ENCODE data around the gene SIDT1.
"Not testable (repeated sequence)": the region's sequence is repeated elsewhere in the genome, so short reads cannot be mapped to it uniquely, and the experiment has no call there.

SIDT1 gene

GRCh38 chr3:113600418-113601182, 68.2 kb downstream of the SIDT1 start:
- DNase-seq = no peak

GRCh38 chr3:113601240-113601639, 68.9 kb downstream of the SIDT1 start:
- DNase-seq = no peak

DNA sequence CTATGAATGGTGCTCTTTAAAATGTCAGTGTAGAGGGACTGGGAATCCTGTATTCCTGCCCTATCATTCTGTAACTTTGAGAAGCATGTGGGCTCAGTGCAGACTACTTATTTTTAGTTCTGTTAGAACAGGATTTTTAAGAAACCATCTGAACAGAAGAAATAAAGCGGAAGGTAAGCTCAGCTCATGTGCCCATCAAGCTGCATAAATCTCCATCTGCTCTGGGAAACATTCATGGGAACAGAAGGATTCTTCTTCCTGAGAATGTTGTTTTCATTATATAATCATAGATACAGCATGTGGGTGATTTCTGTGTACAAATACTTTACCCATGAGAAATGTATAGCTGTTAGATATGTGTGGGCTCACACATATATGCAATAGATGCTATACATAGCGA, 69.9 kb downstream of the SIDT1 start:
- DNase-seq = no peak

GRCh38 chr3:113602836-113603235, 70.5 kb downstream of the SIDT1 start:
- DNase-seq = no peak

DNA sequence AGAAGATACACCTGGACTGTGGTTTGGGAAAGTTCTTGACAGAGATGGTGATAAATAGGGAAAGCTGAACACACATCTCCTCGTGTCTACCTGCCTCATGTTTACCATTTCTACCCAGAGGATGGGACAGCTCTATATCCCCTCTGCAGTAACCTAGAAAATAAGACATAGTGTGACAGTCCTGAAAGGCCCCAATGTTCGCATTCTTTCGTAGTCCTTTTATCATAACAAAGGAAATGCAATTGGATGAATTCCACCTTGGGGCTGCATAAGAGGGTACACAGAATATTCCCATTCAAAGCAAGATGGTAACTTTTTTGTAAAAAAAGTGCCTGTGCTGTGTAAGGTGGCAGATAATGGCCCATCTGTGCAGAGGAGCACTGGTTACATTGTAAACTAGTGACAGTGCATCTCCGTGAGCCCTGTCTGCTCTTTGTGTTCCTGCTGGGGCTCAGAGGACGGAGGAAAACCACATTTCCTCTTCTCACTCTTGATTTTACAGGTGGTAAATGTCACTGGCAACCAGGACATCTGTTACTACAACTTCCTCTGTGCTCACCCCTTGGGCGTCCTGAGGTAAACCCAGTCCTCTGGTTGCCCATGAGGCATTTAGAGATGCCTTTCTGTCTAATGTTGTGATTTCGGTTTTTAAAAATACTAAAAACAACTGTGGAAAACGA, 74.3 kb downstream of the SIDT1 start:
- peak; percentile 45 to 52 for DNase-seq

DNA sequence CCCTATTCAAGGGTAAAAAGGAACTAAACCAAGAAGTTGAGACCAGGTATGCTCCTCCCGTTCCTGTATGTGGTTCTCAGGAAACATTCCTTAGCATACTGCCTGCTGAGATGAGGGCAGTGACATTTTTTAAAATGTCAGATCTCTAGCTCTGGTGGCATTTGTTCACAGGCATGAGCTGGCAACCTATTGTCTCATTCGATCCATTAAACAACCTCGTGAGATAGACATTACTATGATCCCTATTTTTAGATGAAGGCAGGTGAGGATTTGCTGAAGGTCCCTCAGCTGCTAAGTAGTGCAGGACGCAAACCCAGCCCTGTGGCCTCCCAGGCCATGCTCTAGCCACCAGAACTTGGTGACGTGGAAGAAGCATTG, 74.9 kb downstream of the SIDT1 start:
- DNase-seq = no peak

GRCh38 chr3:113614402-113614801, 82.0 kb downstream of the SIDT1 start:
- no peak for DNase-seq

DNA sequence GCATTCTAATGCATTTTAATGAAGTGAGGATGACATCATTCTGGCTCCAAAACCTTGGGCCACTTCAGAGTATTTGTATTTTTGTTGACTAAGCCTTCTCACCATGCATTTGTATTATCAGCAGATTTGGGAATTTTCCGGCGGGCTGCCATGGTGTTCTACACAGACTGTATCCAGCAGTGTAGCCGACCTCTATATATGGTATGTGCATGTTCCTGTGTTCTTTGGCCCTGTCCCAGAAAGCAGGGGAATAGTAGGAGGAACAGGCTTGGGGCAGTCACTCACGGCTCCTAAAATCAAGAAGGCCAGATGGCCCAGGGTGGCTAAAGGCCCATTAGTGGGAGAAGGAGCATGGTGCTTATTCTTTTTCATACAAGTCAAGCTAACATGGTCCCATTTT, 83.6 kb downstream of the SIDT1 start:
- no peak for DNase-seq

- no peak for DNase-seq
These were observed 85.4 kb downstream of the SIDT1 start for GRCh38 chr3:113617726-113618125.

GRCh38 chr3:113620091-113620490, 87.7 kb downstream of the SIDT1 start:
- DNase-seq = no peak

DNA sequence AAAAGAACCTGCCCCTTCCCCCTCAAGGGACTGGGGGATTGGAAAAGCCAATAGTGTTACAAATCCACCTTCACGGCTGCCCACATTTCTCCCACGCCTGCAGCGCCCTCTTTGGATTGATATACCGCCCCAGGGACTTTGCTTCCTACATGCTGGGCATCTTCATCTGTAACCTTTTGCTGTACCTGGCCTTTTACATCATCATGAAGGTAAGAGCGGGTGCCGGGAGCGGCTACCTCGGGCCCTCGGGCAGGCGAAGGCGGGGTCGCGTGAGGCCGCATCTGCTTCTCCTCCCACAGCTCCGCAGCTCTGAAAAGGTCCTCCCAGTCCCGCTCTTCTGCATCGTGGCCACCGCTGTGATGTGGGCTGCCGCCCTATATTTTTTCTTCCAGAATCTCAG, 91.0 kb downstream of the SIDT1 start:
- no peak for DNase-seq

- no peak for DNase-seq
These were observed 91.5 kb downstream of the SIDT1 start for GRCh38 chr3:113623811-113624210.

GRCh38 chr3:113625834-113626233, 93.5 kb downstream of the SIDT1 start:
- no peak for DNase-seq

GRCh38 chr3:113626503-113627371, 94.4 kb downstream of the SIDT1 start:
- peak in 1 of 2 experiments; percentile 25 for DNase-seq

GRCh38 chr3:113628316-113628715, 96.0 kb downstream of the SIDT1 start:
- DNase-seq = no peak

- no peak for DNase-seq
These were observed 96.4 kb downstream of the SIDT1 start for GRCh38 chr3:113628788-113629187.

DNA sequence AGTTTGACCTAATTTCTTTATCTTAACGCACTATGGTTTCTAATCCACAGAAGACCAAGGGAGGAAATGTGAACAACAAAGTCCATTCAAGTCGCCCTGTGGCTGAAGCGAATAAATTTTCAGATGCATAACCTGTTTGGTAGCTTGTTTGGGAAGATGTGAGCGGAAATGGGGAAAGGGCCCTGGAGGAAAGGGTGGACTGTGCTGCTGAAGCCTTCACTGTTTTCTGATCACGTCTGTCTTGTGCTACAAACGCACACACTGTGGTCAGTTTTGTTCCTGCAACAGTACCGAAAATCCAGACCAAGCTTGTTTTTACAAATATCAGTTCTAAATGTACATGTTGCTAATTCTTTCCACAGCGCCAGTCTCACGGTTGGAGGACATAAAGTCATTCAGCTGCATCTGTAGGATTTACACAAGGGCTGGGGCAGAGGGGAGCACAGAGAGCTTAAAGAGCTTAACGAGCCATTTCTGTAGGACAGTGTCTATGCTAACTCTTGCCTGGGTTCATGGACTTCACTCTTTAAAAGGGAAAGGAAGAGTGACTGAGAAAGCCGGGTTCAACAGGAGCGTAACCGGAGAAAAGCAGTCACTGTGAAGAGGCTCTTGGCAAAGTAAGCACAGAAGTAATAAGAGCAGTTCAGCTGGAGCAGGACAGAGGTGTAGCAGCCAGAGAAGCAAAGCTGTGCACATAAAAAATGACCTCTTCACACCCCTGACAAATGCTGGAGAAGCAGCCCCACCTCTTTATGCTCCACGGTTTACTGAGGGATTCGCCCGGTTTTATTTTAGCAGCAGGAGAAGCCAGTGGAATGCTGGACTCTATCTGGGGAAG, 97.4 kb downstream of the SIDT1 start:
- no peak for DNase-seq

- no peak for DNase-seq
These were observed 98.7 kb downstream of the SIDT1 start for GRCh38 chr3:113630956-113631542.

GRCh38 chr3:113631573-113631972, 99.2 kb downstream of the SIDT1 start:
- no peak for DNase-seq

- DNase-seq = no peak
These were observed 102.6 kb downstream of the SIDT1 start for GRCh38 chr3:113634782-113635474.

GRCh38 chr3:113636034-113636433, 103.7 kb downstream of the SIDT1 start:
- DNase-seq = not testable (repeated sequence)

GRCh38 chr3:113637756-113638155, 105.4 kb downstream of the SIDT1 start:
- no peak for DNase-seq
